C4-2B (cell line): ENCODE measurements around the gene ZNF79.

Experiments
- ZFX ChIP-seq: fragments of 450-650 bp; IDR thresholded peaks from 2 replicates; pipeline ENCODE4 v1.6.1; 2017
- TF ChIP-seq, protein P1 (sequence below): fragments of 450-650 bp; conservative IDR thresholded peaks from 2 replicates; pipeline ENCODE4 v1.5.1; 2017; ENCODE audit warnings: mild to moderate bottlenecking

- TF ChIP-seq, protein P1, sequence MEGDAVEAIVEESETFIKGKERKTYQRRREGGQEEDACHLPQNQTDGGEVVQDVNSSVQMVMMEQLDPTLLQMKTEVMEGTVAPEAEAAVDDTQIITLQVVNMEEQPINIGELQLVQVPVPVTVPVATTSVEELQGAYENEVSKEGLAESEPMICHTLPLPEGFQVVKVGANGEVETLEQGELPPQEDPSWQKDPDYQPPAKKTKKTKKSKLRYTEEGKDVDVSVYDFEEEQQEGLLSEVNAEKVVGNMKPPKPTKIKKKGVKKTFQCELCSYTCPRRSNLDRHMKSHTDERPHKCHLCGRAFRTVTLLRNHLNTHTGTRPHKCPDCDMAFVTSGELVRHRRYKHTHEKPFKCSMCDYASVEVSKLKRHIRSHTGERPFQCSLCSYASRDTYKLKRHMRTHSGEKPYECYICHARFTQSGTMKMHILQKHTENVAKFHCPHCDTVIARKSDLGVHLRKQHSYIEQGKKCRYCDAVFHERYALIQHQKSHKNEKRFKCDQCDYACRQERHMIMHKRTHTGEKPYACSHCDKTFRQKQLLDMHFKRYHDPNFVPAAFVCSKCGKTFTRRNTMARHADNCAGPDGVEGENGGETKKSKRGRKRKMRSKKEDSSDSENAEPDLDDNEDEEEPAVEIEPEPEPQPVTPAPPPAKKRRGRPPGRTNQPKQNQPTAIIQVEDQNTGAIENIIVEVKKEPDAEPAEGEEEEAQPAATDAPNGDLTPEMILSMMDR = no peak
- TF ChIP-seq ZFX = no peak
Observed at GRCh38 chr9:127386249-127386648, 37.9 kb upstream of the ZNF79 start.
